ENCODE data around the gene FAM83E.
"Not testable (repeated sequence)": the region's sequence is repeated elsewhere in the genome, so short reads cannot be mapped to it uniquely, and the experiment has no call there.

- TF ChIP-seq POLR2A, POLR2AphosphoS5 (IDR thresholded peaks at IDR 0.05; ENCODE audit: low read depth, low read length): not testable (repeated sequence)
Measured at GRCh38 chr19:48577908-48578307, 37.0 kb downstream of the FAM83E start.

All from GM12892 (cell line).